Mammary epithelial cell (primary cell): Measurements from ENCODE around the gene GALNT7.

Source experiments
- CTCF ChIP-seq, 2 donors: IDR thresholded peaks in 1 of 2; conservative IDR thresholded peaks in 1 of 2; 2 replicates each; pipeline ENCODE4 v1.5.1; 2011 to 2012; ENCODE audit warnings: inconsistent platforms in 2 of 2, low read length in 2 of 2, mild to moderate bottlenecking in 2 of 2, control low read depth in 1 of 2, low read depth in 1 of 2; ENCODE audit not compliant: insufficient read depth in 1 of 2; ENCODE audit errors: extremely low read depth in 1 of 2
- EZH2 ChIP-seq: IDR thresholded peaks from 2 replicates; pipeline ENCODE4 v1.6.1; 2012; ENCODE audit warnings: low read length, inconsistent platforms, borderline replicate concordance

GRCh38 chr4:173170182-173170778 lies 1.7 kb downstream of the GALNT7 start:
- no peak for TF ChIP-seq CTCF (conservative IDR thresholded peaks at IDR 0.05 in 1 of 2, IDR thresholded peaks at IDR 0.05 in 1 of 2; ENCODE audit: extremely low read depth in 1 of 2, insufficient read depth in 1 of 2, low read depth in 1 of 2, low read length in 2 of 2)
- no peak for TF ChIP-seq EZH2
